NCI-H1417 (cell line): ENCODE results near the gene ARHGEF25.
"Not testable (repeated sequence)": the region's sequence is repeated elsewhere in the genome, so short reads cannot be mapped to it uniquely, and the experiment has no call there.

ENCODE experiments used
- DNase-seq, 3 experiments: peaks; one replicate each; lab custom pipeline; 2025; lab: John Stamatoyannopoulos, UW

The ARHGEF25 gene

DNA sequence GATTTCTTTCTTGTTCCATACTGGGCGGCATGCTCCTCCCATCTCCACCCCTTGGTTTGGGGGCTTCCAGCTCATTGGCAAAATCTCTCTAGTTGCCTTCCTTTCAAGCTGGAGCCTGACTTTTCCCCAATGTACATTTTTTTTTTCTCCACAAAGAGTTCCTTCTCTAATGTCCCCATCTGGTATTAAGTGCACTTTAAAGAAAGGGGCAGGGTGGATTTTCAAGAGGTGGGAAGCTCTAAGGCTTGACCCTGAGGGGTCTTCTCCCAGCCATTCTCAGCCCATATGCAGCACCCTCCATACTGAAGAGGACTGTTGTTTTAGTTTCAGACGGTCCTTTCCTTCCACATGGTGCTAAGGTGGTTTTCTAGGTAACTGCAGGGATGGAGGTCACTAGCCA is 26.1 kb upstream of the ARHGEF25 start:
- no peak for DNase-seq

DNA sequence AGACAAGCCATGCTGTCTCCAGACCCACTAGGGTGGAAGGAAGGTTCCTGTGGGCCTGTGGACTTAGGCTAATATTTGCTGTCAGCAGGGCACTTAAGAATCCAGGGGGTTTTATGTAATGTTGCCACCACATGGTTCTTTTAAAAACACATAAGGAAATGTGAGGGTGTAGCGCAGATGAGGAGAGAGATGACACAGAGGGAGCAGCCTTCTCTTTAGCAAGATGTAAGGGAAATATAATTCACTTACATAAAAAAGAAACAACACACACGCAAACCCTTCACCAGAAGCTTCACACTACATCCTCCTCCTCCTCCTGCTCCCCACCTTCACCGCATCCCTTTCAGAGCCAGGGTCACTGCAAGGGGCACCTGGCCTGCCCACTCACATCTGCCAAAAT is 25.1 kb upstream of the ARHGEF25 start:
- no peak for DNase-seq

DNA sequence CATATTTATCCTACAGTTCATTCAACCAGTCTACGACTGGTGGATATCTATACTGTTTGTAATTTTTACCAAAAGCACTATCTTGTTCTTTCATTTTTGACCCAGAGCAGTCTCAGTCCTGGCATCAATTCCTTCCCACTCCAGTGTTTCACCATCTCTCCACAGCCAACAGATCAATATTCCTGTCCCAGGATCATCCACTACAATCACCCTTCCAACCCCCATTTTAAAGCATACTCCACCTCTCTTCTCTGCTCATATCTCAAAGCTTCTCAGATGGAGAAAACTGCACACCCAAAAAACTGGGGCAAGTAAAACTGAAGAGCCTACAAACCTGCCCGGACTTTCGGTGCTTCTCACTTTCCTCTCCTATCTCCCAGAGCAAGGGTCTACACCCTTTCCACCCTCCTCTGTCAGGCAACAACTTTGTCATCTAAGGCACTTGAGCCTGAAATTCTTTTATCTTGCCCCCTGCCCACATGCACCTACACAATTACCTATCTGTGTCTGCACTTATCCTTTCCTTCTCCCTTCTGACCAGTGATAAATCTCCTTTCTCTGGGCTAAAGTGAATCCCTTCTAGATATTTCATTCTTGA is 24.3 kb upstream of the ARHGEF25 start:
- DNase-seq, result no peak

GRCh38 chr12:57588951-57589610 is 22.2 kb upstream of the ARHGEF25 start:
- DNase-seq, result not testable (repeated sequence)

DNA sequence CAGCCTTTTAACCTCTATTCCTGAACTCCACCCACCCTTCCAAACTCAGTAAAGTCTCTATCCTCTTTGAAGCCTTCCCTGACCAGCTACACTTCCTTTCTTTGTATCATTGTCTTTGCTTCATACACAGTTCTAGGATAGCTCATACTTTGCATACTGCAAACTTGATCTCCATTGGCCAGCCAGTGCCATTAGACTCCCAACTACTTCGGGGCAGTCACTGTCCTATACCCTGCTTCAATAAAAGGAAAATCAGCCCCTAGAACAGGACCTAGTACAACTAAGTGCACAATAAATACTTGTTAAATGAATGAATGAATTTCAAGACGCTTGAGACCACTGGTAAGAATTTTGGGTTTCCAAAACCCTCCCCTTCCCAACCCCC is 20.8 kb upstream of the ARHGEF25 start:
- DNase-seq, result no peak

- DNase-seq, result peak; percentile 92 to 94 (median 93)
Measured at GRCh38 chr12:57590864-57591781, 20.1 kb upstream of the ARHGEF25 start, which contains the start of gene PIP4K2C. PIP4K2C (plus strand) TSS chr12:57591192; CDS start chr12:57591290, 98 bp downstream.

DNA sequence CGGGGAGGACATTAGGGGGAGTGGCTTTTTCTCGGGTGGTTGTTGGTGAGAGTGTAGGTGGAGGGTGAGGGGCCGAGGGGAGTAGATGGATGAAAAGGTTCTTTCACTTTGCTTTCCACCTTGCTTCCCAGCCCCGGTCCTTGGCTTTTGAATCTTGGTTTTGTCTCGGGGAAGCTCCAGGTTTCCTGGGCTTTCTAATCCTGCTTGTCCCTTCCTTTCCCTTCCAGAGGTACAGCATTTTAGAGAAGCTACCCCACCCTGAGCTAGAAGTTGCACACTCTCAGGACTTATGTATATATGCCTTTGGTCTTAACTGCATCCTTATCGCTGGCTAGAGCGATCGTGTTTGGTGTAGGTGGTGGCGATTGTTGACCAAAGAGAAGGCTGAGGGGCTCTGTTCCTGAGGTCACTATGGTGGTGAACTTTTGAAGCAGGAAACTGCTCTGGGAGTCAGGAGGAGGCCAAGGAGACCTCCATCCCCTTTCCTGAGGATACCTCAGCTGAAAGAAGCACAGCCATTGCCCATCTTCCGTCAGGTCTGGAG is 19.4 kb upstream of the ARHGEF25 start:
- no peak for DNase-seq

DNA sequence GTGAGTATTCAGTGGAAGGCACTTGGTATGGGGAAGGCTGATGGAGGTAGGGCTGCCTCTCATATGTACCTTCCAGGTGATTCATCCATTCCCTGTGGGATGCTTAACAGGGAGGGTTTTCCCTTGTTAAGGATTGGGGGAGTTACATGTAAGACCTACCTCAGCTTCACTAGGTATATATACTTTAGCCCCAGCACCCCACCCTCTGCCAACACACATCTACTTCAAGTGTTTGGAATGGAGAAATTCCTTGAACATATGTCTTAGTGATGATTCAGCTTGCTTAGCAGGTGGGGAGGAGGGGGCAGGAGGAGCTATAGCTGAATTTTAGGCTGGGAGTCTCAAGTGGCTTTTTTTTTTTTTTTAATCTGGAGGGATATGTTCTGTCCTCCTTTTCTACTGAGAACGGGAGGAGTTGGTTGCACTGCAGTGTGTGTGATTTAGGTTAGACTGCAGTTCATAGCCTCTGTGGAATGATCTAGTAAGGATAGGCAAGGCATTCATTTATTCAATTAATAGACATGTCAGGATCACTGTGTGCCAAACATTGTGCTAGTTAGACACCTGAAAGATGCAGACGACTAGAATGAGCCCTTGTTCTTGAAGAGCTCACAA is 18.6 kb upstream of the ARHGEF25 start:
- DNase-seq, result no peak

DNA sequence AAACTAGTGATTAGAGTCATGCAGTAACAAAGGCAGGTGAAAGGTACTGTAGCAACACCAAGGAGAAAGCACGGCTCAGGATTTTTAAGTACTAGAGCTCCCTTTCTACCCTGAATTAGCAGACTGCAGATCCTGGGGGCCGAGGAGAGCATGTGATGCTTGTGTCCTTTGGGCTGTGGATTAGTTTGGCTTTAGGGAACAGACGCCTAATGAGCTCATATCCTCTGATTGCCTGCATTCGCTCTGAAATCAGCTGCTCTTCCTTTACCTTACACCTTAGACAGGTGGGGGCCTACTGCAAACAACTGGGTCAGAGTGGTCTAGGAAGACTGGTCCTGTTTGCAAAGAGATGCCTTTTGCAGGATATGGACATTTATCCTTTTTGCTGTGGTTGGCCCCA is 18.0 kb upstream of the ARHGEF25 start:
- no peak for DNase-seq

- no peak for DNase-seq
Measured at GRCh38 chr12:57600395-57600794, 10.8 kb upstream of the ARHGEF25 start.

- DNase-seq, result no peak
Measured at GRCh38 chr12:57602544-57602943, 8.7 kb upstream of the ARHGEF25 start.

DNA sequence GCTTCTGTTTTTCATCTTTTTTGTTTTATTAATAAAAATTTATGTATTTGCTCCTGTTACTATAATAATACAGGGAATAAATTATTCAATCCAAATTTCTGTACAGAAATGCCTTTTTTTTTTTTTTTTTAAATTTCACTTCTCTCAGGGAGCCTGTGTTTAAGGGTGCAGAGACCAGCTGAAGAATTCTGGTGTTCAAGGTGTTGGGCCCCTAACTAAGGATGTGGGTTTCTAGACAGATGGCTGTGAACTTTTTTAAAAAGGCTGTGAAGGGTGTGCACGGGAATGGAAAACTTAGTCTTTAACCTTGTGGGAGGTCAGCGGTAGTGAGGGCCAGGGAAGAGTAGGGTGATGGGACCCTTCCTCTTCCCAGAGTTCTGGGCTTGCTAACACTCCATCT is 7.9 kb upstream of the ARHGEF25 start:
- DNase-seq, result no peak

DNA sequence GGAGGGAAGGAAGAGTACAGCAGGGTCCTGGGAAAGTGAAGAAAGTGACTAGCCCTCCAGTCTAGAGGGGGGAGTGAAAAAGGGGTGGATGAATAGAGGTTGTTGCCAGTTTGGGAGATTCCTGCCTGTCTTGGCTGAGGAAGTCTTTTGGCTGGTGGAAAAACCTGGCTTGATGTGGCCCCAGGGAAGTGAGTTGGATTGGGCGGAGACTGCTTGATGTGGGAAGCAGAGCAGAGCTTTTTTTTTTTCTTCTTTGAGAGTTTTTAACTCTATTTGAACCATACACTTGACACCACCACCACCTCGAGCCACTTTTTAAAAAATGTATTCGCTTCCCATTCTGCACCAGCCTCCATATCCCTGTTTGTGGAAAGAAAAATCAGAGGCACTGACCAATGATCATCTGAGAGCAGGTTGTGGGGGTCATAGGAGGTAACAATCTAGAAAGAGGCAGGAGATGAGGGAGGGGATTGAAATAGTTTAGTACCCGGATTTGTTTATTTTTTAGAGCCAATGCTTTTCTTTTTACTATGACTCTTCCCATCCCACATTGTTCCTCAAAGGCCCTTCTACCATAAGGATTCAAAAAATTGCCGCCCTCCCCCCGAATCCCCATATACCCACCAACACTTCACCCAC is 7.3 kb upstream of the ARHGEF25 start:
- peak in 2 of 3 experiments; percentile 35 to 56 for DNase-seq

- DNase-seq, result peak; percentile 44 to 83 (median 67)
Measured at GRCh38 chr12:57604454-57604991, 6.7 kb upstream of the ARHGEF25 start, which contains the start of gene DTX3. DTX3 (plus strand) TSS chr12:57604824; CDS start chr12:57606518, 1,694 bp downstream.

DNA sequence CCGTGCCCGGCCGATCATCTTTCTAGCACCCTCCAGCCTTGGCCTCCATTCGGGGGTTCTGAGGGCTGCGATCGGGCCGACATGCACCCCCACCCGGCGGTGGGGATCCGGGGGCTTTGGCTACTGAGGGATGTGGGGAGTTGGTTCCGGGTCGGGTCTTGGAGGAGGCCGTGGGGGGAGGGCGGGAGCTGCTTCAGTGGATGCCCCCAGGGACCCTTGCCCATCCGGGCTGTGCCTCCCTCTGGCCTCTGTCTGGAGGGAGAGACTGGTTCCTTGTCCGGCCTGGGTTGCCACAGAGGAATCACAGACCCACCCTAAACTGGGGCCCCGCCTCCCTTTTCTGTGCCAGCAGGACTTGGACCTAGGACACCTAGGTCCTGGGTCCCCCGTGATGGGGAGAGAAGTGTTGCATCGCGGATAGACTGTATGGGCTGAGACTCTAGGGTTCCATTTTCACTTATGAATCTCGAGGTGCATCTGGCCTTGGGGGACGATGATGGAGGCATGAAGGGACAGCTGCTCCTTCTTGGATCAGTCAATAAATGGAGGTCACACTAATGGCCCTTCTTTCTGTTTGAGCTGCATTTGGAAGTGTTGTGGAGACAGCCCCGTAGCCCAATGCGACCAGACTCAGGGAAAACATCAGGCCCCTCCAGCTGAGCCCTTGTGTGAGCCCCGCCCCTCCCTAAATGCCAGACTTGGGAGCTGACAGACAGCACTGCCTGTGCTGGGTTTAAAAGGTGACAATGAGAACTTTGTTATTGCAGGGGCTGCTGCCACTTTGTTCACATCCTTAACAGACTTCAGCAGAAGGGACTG is 6.0 kb upstream of the ARHGEF25 start:
- DNase-seq, result peak in 2 of 3 experiments; percentile 48 to 51

- no peak for DNase-seq
Measured at GRCh38 chr12:57605811-57606311, 5.4 kb upstream of the ARHGEF25 start.

DNA sequence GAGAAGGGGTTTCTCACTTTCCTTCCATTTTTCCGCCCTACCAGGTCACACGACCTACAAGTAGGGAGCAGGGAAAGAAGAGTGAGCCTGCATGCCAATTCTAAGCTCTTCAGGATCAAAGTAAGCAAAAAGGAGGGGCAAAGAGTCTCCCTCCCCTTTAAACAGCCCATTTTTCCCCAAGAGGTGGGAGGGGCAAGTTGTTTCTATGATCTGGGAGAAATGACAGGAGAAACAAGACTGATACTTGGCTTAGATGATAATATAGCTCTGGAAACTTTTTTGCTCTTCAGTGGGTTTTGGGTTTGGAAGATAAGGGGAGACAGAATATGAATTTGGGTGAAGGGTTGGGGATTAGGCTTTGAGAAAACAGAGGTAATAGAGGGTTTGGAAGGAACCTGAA is 4.8 kb upstream of the ARHGEF25 start:
- DNase-seq, result no peak

DNA sequence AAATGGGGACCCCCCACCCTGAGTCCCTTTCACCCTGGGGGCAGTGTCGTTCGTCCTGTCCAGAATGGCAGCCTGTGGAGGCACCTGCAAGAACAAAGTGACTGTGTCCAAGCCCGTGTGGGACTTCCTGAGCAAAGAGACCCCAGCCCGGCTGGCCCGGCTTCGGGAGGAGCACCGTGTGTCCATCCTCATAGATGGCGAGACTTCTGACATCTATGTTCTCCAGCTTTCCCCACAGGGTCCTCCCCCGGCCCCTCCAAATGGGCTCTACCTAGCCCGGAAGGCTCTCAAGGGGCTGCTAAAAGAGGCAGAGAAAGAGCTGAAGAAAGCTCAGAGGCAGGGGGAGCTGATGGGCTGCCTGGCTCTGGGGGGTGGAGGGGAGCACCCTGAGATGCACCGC is 4.4 kb upstream of the ARHGEF25 start:
- no peak for DNase-seq

GRCh38 chr12:57607958-57608663 is 3.1 kb upstream of the ARHGEF25 start:
- DNase-seq, result no peak
